Fibroblast of lung (primary cell): ENCODE results near the gene INS. TPM values are rescaled to one million over a fixed set of nuclear protein-coding genes. Genes with fewer than 3 reads are reported as not detected.
A peak's percentile ranks its signal among the peaks of the same experiment; 100 is the strongest.
"Not testable (repeated sequence)": the region's sequence is repeated elsewhere in the genome, so short reads cannot be mapped to it uniquely, and the experiment has no call there.

Experiments used
- DNase-seq, 2 donors: peaks; one replicate each; pipeline versions ENCODE4 v3.0.0 to v3.0.0-alpha.2; 2010; ENCODE audit warnings: low read depth in 2 of 2
- H2AFZ ChIP-seq: 2 replicates; pipeline ENCODE4 v1.5.1; 2012; ENCODE audit warnings: low read length, control low read depth, inconsistent platforms
- H3K27ac ChIP-seq: 2 replicates; pipeline ENCODE4 v1.5.1; 2011; ENCODE audit warnings: low read length, control low read depth; ENCODE audit not compliant: insufficient read depth
- H3K27me3 ChIP-seq: 2 replicates; pipeline ENCODE4 v1.5.1; 2011; ENCODE audit warnings: mild to moderate bottlenecking, low read length; ENCODE audit not compliant: control insufficient read depth, insufficient read depth
- H3K36me3 ChIP-seq: 2 replicates; pipeline ENCODE4 v1.5.1; 2011; ENCODE audit warnings: low read length; ENCODE audit not compliant: control insufficient read depth, insufficient read depth
- H3K4me1 ChIP-seq: 2 replicates; pipeline ENCODE4 v1.5.1; 2011; ENCODE audit warnings: low read length; ENCODE audit not compliant: control insufficient read depth, insufficient read depth; ENCODE audit errors: extremely low read depth
- H3K4me2 ChIP-seq: 2 replicates; pipeline ENCODE4 v1.5.1; 2011; ENCODE audit warnings: low read length, control low read depth; ENCODE audit not compliant: insufficient read depth; ENCODE audit errors: extremely low read depth
- H3K4me3 ChIP-seq, 4 experiments: fragments of 200-600 bp in 1 of 4; sonication (generic) in 1 of 4; replicated peaks in 1 of 4; 2 replicates each; pipeline ENCODE4 v1.5.1; 2011 to 2016; ENCODE audit warnings: low read length in 4 of 4, low read depth in 3 of 4, mild to moderate bottlenecking in 3 of 4, control low read depth in 2 of 4, inconsistent platforms in 1 of 4, mixed read lengths in 1 of 4; ENCODE audit not compliant: insufficient read depth in 1 of 4; ENCODE audit errors: control extremely low read depth in 1 of 4
- H3K79me2 ChIP-seq: 2 replicates; pipeline ENCODE4 v1.5.1; 2012; ENCODE audit warnings: mild to moderate bottlenecking, low read length, inconsistent platforms; ENCODE audit not compliant: control insufficient read depth, insufficient read depth
- H3K9ac ChIP-seq: 2 replicates; pipeline ENCODE4 v1.5.1; 2011; ENCODE audit warnings: mild to moderate bottlenecking, low read length, control low read depth; ENCODE audit not compliant: insufficient read depth
- H3K9me3 ChIP-seq: 2 replicates; pipeline ENCODE4 v1.5.1; 2012; ENCODE audit warnings: low read depth, low read length; ENCODE audit not compliant: control insufficient read depth, insufficient read depth
- H4K20me1 ChIP-seq: 2 replicates; pipeline ENCODE4 v1.5.1; 2011; ENCODE audit warnings: low read length; ENCODE audit not compliant: control insufficient read depth, insufficient read depth; ENCODE audit errors: extremely low read depth
- EZH2 ChIP-seq: IDR thresholded peaks from 2 replicates; pipeline ENCODE4 v1.5.1; 2012; ENCODE audit warnings: low read length, control low read depth, mild to moderate bottlenecking; ENCODE audit errors: missing control alignments
- polyA plus RNA-seq, 2 donors: library from polyadenylated mRNA; depleted of rRNA in 1 of 2; stranded (reverse) in 1 of 2; unstranded in 1 of 2; fragments of >200 nt; gene quantifications; 2 replicates each; pipeline ENCODE4 v1.2.1, GENCODE V29; 2011 to 2012; ENCODE audit warnings: missing spikeins in 1 of 2
- total RNA-seq: library from RNA; depleted of rRNA; stranded (reverse); fragments of >200 nt; gene quantifications from 2 replicates; pipeline ENCODE4 v1.2.1, GENCODE V29; 2014
- TF ChIP-seq, protein P1 (sequence below), 2 donors: IDR thresholded peaks in 1 of 2; conservative IDR thresholded peaks in 1 of 2; 1 replicate in 1 of 2; 2 replicates in 1 of 2; pipeline ENCODE4 v1.5.1; 2011 to 2012; ENCODE audit warnings: low read length in 2 of 2, control low read depth in 1 of 2, inconsistent platforms in 1 of 2, low read depth in 1 of 2, mild to moderate bottlenecking in 1 of 2

INS gene
- total and polyA plus RNA-seq, 2 donors (not counting 1 experiment from before 2014, with no cell fraction given): not detected

DNA sequence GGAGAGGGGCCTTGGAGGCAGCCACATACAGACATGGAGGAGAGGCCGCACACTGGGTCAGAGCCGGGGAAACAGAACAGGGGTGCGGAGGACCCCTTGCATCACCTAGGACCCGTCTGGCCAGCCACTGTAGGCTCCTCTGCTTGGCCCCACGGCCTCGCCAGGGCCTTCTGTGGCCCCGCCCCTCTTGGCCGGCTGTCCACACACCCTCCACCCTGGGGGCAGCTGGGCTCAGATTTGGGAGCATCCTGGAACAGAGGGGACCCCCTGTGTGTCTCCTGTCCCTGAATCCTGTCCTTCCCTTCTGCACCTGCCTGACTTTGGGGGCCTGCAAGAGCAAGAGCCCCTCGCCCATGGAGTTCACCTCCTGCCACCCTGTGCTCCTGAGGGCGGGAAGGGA, 18.5 kb upstream of the INS start:
- Histone ChIP-seq H3K9me3 (no peaks in the 10 kb centered on the region), H3K27ac (no peak overlapping the region), H3K4me3 (no peak overlapping the region), H3K4me1 (no peaks in the 10 kb centered on the region), H4K20me1 (no peaks in the 10 kb centered on the region), H3K27me3 (no peaks in the 10 kb centered on the region), H2AFZ (no peak overlapping the region), H3K9ac (no peak overlapping the region), H3K79me2 (no peaks in the 10 kb centered on the region), H3K4me2 (no peak overlapping the region), H3K36me3 (no peaks in the 10 kb centered on the region)
- DNase-seq: no peak
- TF ChIP-seq, protein P1, sequence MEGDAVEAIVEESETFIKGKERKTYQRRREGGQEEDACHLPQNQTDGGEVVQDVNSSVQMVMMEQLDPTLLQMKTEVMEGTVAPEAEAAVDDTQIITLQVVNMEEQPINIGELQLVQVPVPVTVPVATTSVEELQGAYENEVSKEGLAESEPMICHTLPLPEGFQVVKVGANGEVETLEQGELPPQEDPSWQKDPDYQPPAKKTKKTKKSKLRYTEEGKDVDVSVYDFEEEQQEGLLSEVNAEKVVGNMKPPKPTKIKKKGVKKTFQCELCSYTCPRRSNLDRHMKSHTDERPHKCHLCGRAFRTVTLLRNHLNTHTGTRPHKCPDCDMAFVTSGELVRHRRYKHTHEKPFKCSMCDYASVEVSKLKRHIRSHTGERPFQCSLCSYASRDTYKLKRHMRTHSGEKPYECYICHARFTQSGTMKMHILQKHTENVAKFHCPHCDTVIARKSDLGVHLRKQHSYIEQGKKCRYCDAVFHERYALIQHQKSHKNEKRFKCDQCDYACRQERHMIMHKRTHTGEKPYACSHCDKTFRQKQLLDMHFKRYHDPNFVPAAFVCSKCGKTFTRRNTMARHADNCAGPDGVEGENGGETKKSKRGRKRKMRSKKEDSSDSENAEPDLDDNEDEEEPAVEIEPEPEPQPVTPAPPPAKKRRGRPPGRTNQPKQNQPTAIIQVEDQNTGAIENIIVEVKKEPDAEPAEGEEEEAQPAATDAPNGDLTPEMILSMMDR (conservative IDR thresholded peaks at IDR 0.05 in 1 of 2, IDR thresholded peaks at IDR 0.05 in 1 of 2; ENCODE audit: low read depth in 1 of 2, low read length in 2 of 2): no peak
- no peak for TF ChIP-seq EZH2

DNA sequence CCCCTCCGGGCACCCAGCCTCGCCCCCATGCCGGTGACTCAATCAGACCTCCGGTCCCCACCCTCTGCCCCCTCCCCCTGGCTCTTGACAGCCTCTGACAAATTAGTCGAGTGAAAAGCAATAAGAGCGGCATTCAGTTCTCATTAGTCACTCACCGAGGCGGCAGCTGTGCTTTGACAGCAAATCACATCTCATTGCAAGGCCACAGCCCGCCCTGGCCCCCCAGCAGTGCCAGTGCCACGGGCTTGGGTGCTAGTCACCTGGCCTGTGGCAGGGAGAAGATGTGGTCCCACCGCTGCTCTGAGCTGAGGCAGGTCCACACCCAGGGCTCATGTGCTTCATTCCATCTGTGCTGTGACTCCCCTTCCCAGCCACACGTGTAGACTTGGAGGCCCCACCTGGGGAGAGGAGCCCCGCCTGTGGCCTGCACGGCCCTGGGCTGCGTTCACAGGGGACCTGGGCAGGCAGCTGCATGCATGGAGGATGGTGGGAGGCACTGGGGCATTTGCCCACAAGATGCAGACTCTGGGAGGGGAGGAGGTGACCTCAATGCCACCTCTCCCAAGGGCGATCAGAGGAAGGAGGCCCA, 18.0 kb upstream of the INS start:
- TF ChIP-seq, protein P1 (conservative IDR thresholded peaks at IDR 0.05 in 1 of 2, IDR thresholded peaks at IDR 0.05 in 1 of 2; ENCODE audit: low read depth in 1 of 2, low read length in 2 of 2): no peak
- TF ChIP-seq EZH2: no peak
- Histone ChIP-seq H3K4me3 (no peak overlapping the region), H3K9ac (no peak overlapping the region), H3K4me2 (no peak overlapping the region), H3K9me3 (no peaks in the 10 kb centered on the region), H3K27me3 (no peaks in the 10 kb centered on the region), H3K27ac (no peak overlapping the region), H2AFZ (no peak overlapping the region), H4K20me1 (no peaks in the 10 kb centered on the region), H3K4me1 (no peaks in the 10 kb centered on the region), H3K36me3 (no peaks in the 10 kb centered on the region), H3K79me2 (no peaks in the 10 kb centered on the region)
- peak; percentile 53 to 88 for DNase-seq

DNA sequence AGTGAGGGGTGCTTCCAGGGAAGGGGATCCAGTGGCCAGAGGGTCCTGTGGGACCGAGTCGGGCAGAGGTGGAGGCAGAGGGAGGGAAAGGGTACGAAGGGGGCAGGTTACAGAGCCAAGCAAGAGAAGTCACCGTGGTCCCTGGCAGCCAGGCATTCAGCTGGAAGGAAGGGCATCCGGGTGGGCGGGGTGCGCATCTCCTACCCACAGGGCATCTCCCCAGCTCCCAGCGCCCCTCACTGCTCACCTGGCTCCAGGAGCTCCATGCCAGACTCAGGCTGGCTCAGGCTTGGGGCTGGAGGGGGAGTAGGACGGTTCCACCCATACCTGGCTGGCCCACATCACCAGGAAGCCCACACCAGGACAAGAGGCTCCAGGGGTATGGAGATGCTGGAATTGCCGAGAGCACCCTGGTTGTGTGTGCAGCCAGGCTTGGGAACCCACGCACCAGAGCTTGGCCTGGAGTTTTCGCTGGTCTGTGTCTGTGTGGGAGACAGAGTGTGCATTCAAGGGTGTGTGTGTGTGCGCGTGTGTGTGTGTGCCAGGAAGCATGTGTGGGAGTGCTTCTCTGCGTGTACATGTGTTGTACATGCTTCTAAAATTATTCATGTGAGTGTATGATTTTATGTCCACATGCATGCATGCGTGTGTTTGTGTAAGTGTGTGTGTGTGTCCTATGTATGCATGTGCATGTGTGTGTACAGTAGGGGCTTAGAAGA, 17.2 kb upstream of the INS start:
- H3K27me3 ChIP-seq, H3K9ac ChIP-seq, H3K4me2 ChIP-seq, H3K36me3 ChIP-seq, H3K27ac ChIP-seq, H3K79me2 ChIP-seq, H3K4me3 ChIP-seq, H4K20me1 ChIP-seq, H3K9me3 ChIP-seq, H2AFZ ChIP-seq, H3K4me1 ChIP-seq: not testable (repeated sequence)
- peak; percentile 26 to 29 for DNase-seq
